ENCODE measurements around the gene MRPL45.

DNA sequence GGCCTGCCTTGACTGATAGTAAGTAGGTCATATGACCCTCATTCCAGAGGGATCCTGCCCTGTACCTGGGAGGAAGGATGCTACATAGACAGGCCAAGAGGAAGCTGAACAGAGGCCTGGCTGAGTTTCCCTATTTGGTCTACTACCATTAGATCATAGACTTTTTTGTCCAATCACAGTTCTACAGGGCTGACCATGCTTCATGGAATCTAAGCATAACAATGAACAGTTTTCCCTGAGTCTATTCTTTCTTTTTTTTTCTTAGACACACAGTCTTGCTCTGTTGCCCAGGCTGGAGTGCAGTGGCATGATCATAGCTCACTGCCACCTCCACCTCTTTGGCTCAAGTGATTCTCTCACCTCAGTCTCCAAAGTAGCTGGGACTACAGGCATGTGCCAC lies 42.9 kb downstream of the MRPL45 start:
- TF ChIP-seq, protein P1, sequence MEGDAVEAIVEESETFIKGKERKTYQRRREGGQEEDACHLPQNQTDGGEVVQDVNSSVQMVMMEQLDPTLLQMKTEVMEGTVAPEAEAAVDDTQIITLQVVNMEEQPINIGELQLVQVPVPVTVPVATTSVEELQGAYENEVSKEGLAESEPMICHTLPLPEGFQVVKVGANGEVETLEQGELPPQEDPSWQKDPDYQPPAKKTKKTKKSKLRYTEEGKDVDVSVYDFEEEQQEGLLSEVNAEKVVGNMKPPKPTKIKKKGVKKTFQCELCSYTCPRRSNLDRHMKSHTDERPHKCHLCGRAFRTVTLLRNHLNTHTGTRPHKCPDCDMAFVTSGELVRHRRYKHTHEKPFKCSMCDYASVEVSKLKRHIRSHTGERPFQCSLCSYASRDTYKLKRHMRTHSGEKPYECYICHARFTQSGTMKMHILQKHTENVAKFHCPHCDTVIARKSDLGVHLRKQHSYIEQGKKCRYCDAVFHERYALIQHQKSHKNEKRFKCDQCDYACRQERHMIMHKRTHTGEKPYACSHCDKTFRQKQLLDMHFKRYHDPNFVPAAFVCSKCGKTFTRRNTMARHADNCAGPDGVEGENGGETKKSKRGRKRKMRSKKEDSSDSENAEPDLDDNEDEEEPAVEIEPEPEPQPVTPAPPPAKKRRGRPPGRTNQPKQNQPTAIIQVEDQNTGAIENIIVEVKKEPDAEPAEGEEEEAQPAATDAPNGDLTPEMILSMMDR (IDR thresholded peaks at IDR 0.05; ENCODE audit: insufficient read depth, low read length, poor library complexity, severe bottlenecking), result no peak
- TF ChIP-seq EZH2phosphoT487 (conservative IDR thresholded peaks at IDR 0.05; ENCODE audit: low read length), result no peak
